ENCODE results near the gene GABBR2. TPM values are rescaled to one million over a fixed set of nuclear protein-coding genes. Genes with fewer than 3 reads are reported as not detected.
"Not testable (repeated sequence)": the region's sequence is repeated elsewhere in the genome, so short reads cannot be mapped to it uniquely, and the experiment has no call there.

Gene GABBR2
- total RNA-seq, 2 donors from 2014 or later, result not detected

GRCh38 chr9:98471185-98471584 lies 237.6 kb downstream of the GABBR2 start:
- no peak overlapping the region for H3K4me3 Mint-ChIP-seq
- H3K36me3 Mint-ChIP-seq (ENCODE audit: low read depth), result no peaks in the 10 kb centered on the region
- H3K27ac Mint-ChIP-seq, result no peak overlapping the region
- H3K4me1 Mint-ChIP-seq, result no peaks in the 10 kb centered on the region
- H3K9me3 Mint-ChIP-seq, result peaks cover 4% of the 10 kb centered on the region
- ATAC-seq (replicated peaks), result no peak
- H3K27me3 Mint-ChIP-seq, result peaks cover 11% of the 10 kb centered on the region

GRCh38 chr9:98468567-98469239 lies 240.0 kb downstream of the GABBR2 start:
- Mint-ChIP-seq H3K36me3 (ENCODE audit: low read depth) (no peaks in the 10 kb centered on the region), H3K9me3 (peaks cover 4% of the 10 kb centered on the region), H3K4me3 (no peak overlapping the region), H3K4me1 (no peaks in the 10 kb centered on the region), H3K27me3 (peaks cover 7% of the 10 kb centered on the region), H3K27ac (no peak overlapping the region)
- ATAC-seq (replicated peaks), result no peak

- Mint-ChIP-seq H3K4me1 (no peaks in the 10 kb centered on the region), H3K9me3 (peaks cover 9% of the 10 kb centered on the region), H3K36me3 (ENCODE audit: low read depth) (no peaks in the 10 kb centered on the region), H3K27ac (no peak overlapping the region), H3K27me3 (peaks cover 7% of the 10 kb centered on the region), H3K4me3 (no peak overlapping the region)
- no peak for ATAC-seq (replicated peaks)
These were observed 242.9 kb downstream of the GABBR2 start for GRCh38 chr9:98465799-98466198.

- H3K27me3 Mint-ChIP-seq; ATAC-seq (replicated peaks); H3K4me3 Mint-ChIP-seq; H3K4me1 Mint-ChIP-seq; H3K36me3 Mint-ChIP-seq (ENCODE audit: low read depth); H3K27ac Mint-ChIP-seq: not testable (repeated sequence)
- H3K9me3 Mint-ChIP-seq, result peaks cover 16% of the 10 kb centered on the region
These were observed 244.5 kb downstream of the GABBR2 start for GRCh38 chr9:98464156-98464690.

GRCh38 chr9:98462310-98462709 lies 246.4 kb downstream of the GABBR2 start:
- Mint-ChIP-seq H3K4me3 (no peak overlapping the region), H3K27ac (no peak overlapping the region), H3K4me1 (no peaks in the 10 kb centered on the region), H3K9me3 (peaks cover 21% of the 10 kb centered on the region), H3K27me3 (peaks cover 10% of the 10 kb centered on the region), H3K36me3 (ENCODE audit: low read depth) (no peaks in the 10 kb centered on the region)
- no peak for ATAC-seq (replicated peaks)

GRCh38 chr9:98460704-98461103 lies 248.0 kb downstream of the GABBR2 start:
- no peaks in the 10 kb centered on the region for H3K4me1 Mint-ChIP-seq
- H3K36me3 Mint-ChIP-seq (ENCODE audit: low read depth), result no peaks in the 10 kb centered on the region
- H3K27me3 Mint-ChIP-seq, result peaks cover 18% of the 10 kb centered on the region
- peaks cover 18% of the 10 kb centered on the region for H3K9me3 Mint-ChIP-seq
- no peak overlapping the region for H3K4me3 Mint-ChIP-seq
- no peak for ATAC-seq (replicated peaks)
- no peak overlapping the region for H3K27ac Mint-ChIP-seq

- H3K27ac Mint-ChIP-seq, result no peak overlapping the region
- no peaks in the 10 kb centered on the region for H3K4me1 Mint-ChIP-seq
- H3K27me3 Mint-ChIP-seq, result peaks cover 18% of the 10 kb centered on the region
- peaks cover 18% of the 10 kb centered on the region for H3K9me3 Mint-ChIP-seq
- no peak overlapping the region for H3K4me3 Mint-ChIP-seq
- no peaks in the 10 kb centered on the region for H3K36me3 Mint-ChIP-seq (ENCODE audit: low read depth)
- ATAC-seq (replicated peaks), result no peak
These were observed 250.9 kb downstream of the GABBR2 start for GRCh38 chr9:98457726-98458370.

GRCh38 chr9:98456156-98456613 lies 252.6 kb downstream of the GABBR2 start:
- H3K27ac Mint-ChIP-seq, result no peak overlapping the region
- ATAC-seq (replicated peaks), result no peak
- peaks cover 25% of the 10 kb centered on the region for H3K27me3 Mint-ChIP-seq

GRCh38 chr9:98455256-98456155 lies 253.2 kb downstream of the GABBR2 start:
- Mint-ChIP-seq H3K27me3 (peaks cover 25% of the 10 kb centered on the region), H3K9me3 (peaks cover 10% of the 10 kb centered on the region), H3K36me3 (ENCODE audit: low read depth) (no peaks in the 10 kb centered on the region), H3K4me3 (no peak overlapping the region), H3K4me1 (no peaks in the 10 kb centered on the region), H3K27ac (no peak overlapping the region)
- no peak for ATAC-seq (replicated peaks)

More at GRCh38 chr9:98456156-98456613, 252.6 kb downstream of the GABBR2 start:
- Mint-ChIP-seq H3K4me3 (no peak overlapping the region), H3K36me3 (ENCODE audit: low read depth) (no peaks in the 10 kb centered on the region), H3K4me1 (no peaks in the 10 kb centered on the region), H3K9me3 (peaks cover 16% of the 10 kb centered on the region)

- Mint-ChIP-seq H3K27ac (no peak overlapping the region), H3K36me3 (ENCODE audit: low read depth) (no peaks in the 10 kb centered on the region), H3K9me3 (peaks cover under 1% of the 10 kb centered on the region), H3K27me3 (peaks cover 28% of the 10 kb centered on the region), H3K4me3 (no peak overlapping the region), H3K4me1 (no peaks in the 10 kb centered on the region)
- ATAC-seq (replicated peaks), result no peak
These were observed 255.0 kb downstream of the GABBR2 start for GRCh38 chr9:98453589-98454311.

GRCh38 chr9:98451576-98451975 lies 257.2 kb downstream of the GABBR2 start:
- no peak for ATAC-seq (replicated peaks)
- Mint-ChIP-seq H3K4me3 (no peak overlapping the region), H3K9me3 (no peaks in the 10 kb centered on the region), H3K4me1 (no peaks in the 10 kb centered on the region), H3K27ac (no peak overlapping the region), H3K36me3 (ENCODE audit: low read depth) (no peaks in the 10 kb centered on the region), H3K27me3 (peaks cover 22% of the 10 kb centered on the region)

- Mint-ChIP-seq H3K27me3 (peaks cover 13% of the 10 kb centered on the region), H3K9me3 (no peaks in the 10 kb centered on the region), H3K4me1 (no peaks in the 10 kb centered on the region), H3K36me3 (ENCODE audit: low read depth) (no peaks in the 10 kb centered on the region), H3K4me3 (no peak overlapping the region), H3K27ac (no peak overlapping the region)
- ATAC-seq (replicated peaks), result no peak
These were observed 258.2 kb downstream of the GABBR2 start for GRCh38 chr9:98450496-98450895.

GRCh38 chr9:98449871-98450270 lies 258.9 kb downstream of the GABBR2 start:
- Mint-ChIP-seq H3K9me3 (no peaks in the 10 kb centered on the region), H3K4me3 (no peak overlapping the region), H3K36me3 (ENCODE audit: low read depth) (no peaks in the 10 kb centered on the region), H3K4me1 (no peaks in the 10 kb centered on the region), H3K27ac (no peak overlapping the region), H3K27me3 (peaks cover 13% of the 10 kb centered on the region)
- ATAC-seq (replicated peaks), result no peak

GRCh38 chr9:98445576-98445975 lies 263.2 kb downstream of the GABBR2 start:
- Mint-ChIP-seq H3K9me3 (no peaks in the 10 kb centered on the region), H3K27ac (no peak overlapping the region), H3K36me3 (ENCODE audit: low read depth) (no peaks in the 10 kb centered on the region), H3K4me3 (no peak overlapping the region), H3K4me1 (no peaks in the 10 kb centered on the region), H3K27me3 (peaks cover 14% of the 10 kb centered on the region)
- no peak for ATAC-seq (replicated peaks)

Measured in activated T-helper 17 cell treated with anti-CD3 and anti-CD28 coated beads, Interleukin-2, amount 50 U/mL, for 72 hours (primary cell).